Measurements from ENCODE around the gene PRR19.

- TF ChIP-seq CHD2 (IDR thresholded peaks at IDR 0.05; ENCODE audit: borderline replicate concordance, low read depth, low read length) (no peak), TCF7 (IDR thresholded peaks at IDR 0.05; ENCODE audit: borderline replicate concordance) (no peak), CBFB (IDR thresholded peaks at IDR 0.05; ENCODE audit: low read depth) (no peak), POLR2AphosphoS5 (IDR thresholded peaks at IDR 0.05; ENCODE audit: low read length) (no peak), YY1 (IDR thresholded peaks at IDR 0.05; ENCODE audit: low read depth, low read length) (no peak), CTCF (IDR thresholded peaks at IDR 0.05 in 2 of 3, conservative IDR thresholded peaks at IDR 0.05 in 1 of 3; ENCODE audit: control insufficient read depth in 2 of 3, extremely low read depth in 1 of 3, insufficient read depth in 1 of 3, low read depth in 3 of 3, low read length in 3 of 3) (no peak), NFYA (IDR thresholded peaks at IDR 0.05; ENCODE audit: borderline replicate concordance, low read depth, low read length) (no peak), ZBTB33 (IDR thresholded peaks at IDR 0.05) (no peak), EZH2 (IDR thresholded peaks at IDR 0.05; ENCODE audit: borderline replicate concordance, control insufficient read depth, low read depth, low read length) (no peak), MAX (IDR thresholded peaks at IDR 0.05; ENCODE audit: low read depth, low read length) (no peak), REST (IDR thresholded peaks at IDR 0.05; ENCODE audit: low read depth, low read length) (no peak), SP1 (IDR thresholded peaks at IDR 0.05; ENCODE audit: low read depth, low read length) (no peak), POLR2A (IDR thresholded peaks at IDR 0.05; ENCODE audit: low read depth, low read length) (no peak)
- TF ChIP-seq, protein P1, sequence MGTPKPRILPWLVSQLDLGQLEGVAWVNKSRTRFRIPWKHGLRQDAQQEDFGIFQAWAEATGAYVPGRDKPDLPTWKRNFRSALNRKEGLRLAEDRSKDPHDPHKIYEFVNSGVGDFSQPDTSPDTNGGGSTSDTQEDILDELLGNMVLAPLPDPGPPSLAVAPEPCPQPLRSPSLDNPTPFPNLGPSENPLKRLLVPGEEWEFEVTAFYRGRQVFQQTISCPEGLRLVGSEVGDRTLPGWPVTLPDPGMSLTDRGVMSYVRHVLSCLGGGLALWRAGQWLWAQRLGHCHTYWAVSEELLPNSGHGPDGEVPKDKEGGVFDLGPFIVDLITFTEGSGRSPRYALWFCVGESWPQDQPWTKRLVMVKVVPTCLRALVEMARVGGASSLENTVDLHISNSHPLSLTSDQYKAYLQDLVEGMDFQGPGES (IDR thresholded peaks at IDR 0.05) = no peak
Observed at GRCh38 chr19:42357290-42357689, 55.4 kb downstream of the PRR19 start.

All from GM12878 (cell line).